Breast epithelium (tissue), 4 donors: ENCODE data around the gene ORMDL1. TPM values are rescaled to one million over a fixed set of nuclear protein-coding genes. Genes with fewer than 3 reads are reported as not detected.

Experiments used
- DNase-seq, 2 donors: peaks; one replicate each; pipeline ENCODE4 v3.0.0-alpha.2; 2019; ENCODE audit warnings: low spot score in 2 of 2
- H3K27ac ChIP-seq, 2 donors: fragments of 200-600 bp; sonication (generic) in 1 of 2; one replicate each; pipeline ENCODE4 v1.5.1; 2016 to 2019; ENCODE audit warnings: mild to moderate bottlenecking in 1 of 2
- H3K27me3 ChIP-seq, 2 donors: fragments of 200-600 bp; sonication (generic) in 1 of 2; one replicate each; pipeline versions ENCODE4 v1.5.1 to v1.6.0; 2017 to 2019; ENCODE audit warnings: control low read depth in 1 of 2, mild to moderate bottlenecking in 1 of 2
- H3K36me3 ChIP-seq: fragments of 200-600 bp; one replicate; pipeline ENCODE4 v1.5.1; 2019
- H3K4me1 ChIP-seq, 2 donors: fragments of 200-600 bp; sonication (generic); one replicate each; pipeline ENCODE4 v1.5.1; 2016 to 2019; ENCODE audit warnings: control low read depth in 1 of 2
- H3K4me3 ChIP-seq, 3 donors: fragments of 200-600 bp; sonication (generic); 1 replicate in 2 of 3; 2 replicates in 1 of 3; pipeline ENCODE4 v1.5.1; 2016 to 2019; ENCODE audit warnings: mild to moderate bottlenecking in 3 of 3, moderate library complexity in 2 of 3
- H3K9me3 ChIP-seq, 2 donors: fragments of 200-600 bp; sonication (generic) in 1 of 2; one replicate each; pipeline ENCODE4 v1.5.1; 2016 to 2019; ENCODE audit warnings: control low read depth in 1 of 2
- CTCF ChIP-seq, 3 donors: fragments of 450-650 bp; IDR thresholded peaks; one replicate each; pipeline ENCODE4 v1.5.1; 2016 to 2017; ENCODE audit warnings: antibody characterized with exemption in 3 of 3, mild to moderate bottlenecking in 3 of 3, moderate library complexity in 3 of 3
- POLR2A ChIP-seq: fragments of 450-650 bp; IDR thresholded peaks from one replicate; pipeline ENCODE4 v1.6.1; 2016; ENCODE audit warnings: antibody characterized with exemption, mild to moderate bottlenecking, moderate library complexity
- POLR2AphosphoS5 ChIP-seq, 3 donors: sonication (generic); formaldehyde crosslinking; IDR thresholded peaks; one replicate each; pipeline ENCODE4 v1.6.1; 2017; ENCODE audit warnings: antibody characterized with exemption in 3 of 3
- intact Hi-C: fragments of 100-400 bp; cut with DNase I; formaldehyde crosslinking; loops from one replicate; pipeline ENCODE4 v1.15.1; 2023; ENCODE audit warnings: low total_unique reads
- total RNA-seq, 3 donors: library from RNA; depleted of rRNA; stranded (reverse); fragments of >200 nt; gene quantifications; one replicate each; pipeline ENCODE4 v1.1.0, GENCODE V29; 2016

ORMDL1 gene
- total RNA-seq, 3 donors from 2014 or later = 85.2 to 97.0 (median 90.6) TPM

GRCh38 chr2:189726849-189727248 lies 57.3 kb downstream of the ORMDL1 start:
- Histone ChIP-seq H3K4me1 (no peaks in the 10 kb centered on the region), H3K9me3 (no peaks in the 10 kb centered on the region), H3K4me3 (no peak overlapping the region), H3K36me3 (no peaks in the 10 kb centered on the region), H3K27ac (no peak overlapping the region), H3K27me3 (no peaks in the 10 kb centered on the region)
- TF ChIP-seq CTCF (IDR thresholded peaks at IDR 0.05) (no peak), POLR2A (no peak), POLR2AphosphoS5 (IDR thresholded peaks at IDR 0.05) (no peak)
- intact Hi-C loops = no loop called here
- DNase-seq = no peak

DNA sequence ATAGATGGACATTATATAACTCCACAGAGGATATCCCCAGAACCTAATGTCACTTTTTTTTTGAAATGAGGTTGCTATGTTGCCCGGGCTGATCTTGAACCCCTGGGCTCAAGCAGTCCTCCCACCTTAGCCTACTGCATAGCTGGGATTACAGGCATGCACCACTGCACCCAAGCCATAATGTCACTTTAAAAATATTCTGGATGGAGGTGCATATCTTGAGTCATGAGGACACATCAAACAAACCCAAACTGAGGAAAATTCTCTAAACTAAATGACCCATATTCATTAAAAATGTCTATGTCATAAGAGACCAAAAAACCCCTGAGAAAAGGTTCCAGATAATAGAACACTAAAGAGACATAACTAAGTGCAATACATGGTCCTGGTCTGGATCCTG lies 57.9 kb downstream of the ORMDL1 start:
- Histone ChIP-seq H3K4me3 (no peak overlapping the region), H3K4me1 (no peaks in the 10 kb centered on the region), H3K36me3 (no peaks in the 10 kb centered on the region), H3K27me3 (no peaks in the 10 kb centered on the region), H3K27ac (no peak overlapping the region), H3K9me3 (no peaks in the 10 kb centered on the region)
- DNase-seq = no peak
- intact Hi-C loops = no loop called here
- TF ChIP-seq POLR2A = no peak

GRCh38 chr2:189723192-189723591 lies 60.9 kb downstream of the ORMDL1 start:
- intact Hi-C loops = no loop called here
- Histone ChIP-seq H3K4me1 (no peaks in the 10 kb centered on the region), H3K9me3 (no peaks in the 10 kb centered on the region), H3K4me3 (no peak overlapping the region), H3K27ac (no peak overlapping the region), H3K27me3 (no peaks in the 10 kb centered on the region), H3K36me3 (no peaks in the 10 kb centered on the region)
- TF ChIP-seq CTCF (IDR thresholded peaks at IDR 0.05) (no peak), POLR2A (no peak), POLR2AphosphoS5 (IDR thresholded peaks at IDR 0.05) (no peak)
- no peak for DNase-seq

Other genes starting within 250 kb of the ORMDL1 start
- gene SLC40A1, start 203.6 kb downstream of the ORMDL1 start, total RNA-seq = 100 to 1,000 TPM in 2 of 3 donors, 10 to 100 TPM in 1; 42.2 to 183 (median 162) TPM
- 10 to 100 TPM; 48.0 to 65.6 (median 54.7) TPM for gene ASNSD1, start 122.9 kb downstream of the ORMDL1 start, total RNA-seq
- gene ANKAR, start 109.7 kb downstream of the ORMDL1 start, total RNA-seq = 10 to 100 TPM; 11.5 to 22.1 (median 21.1) TPM
- gene OSGEPL1, start 21.5 kb downstream of the ORMDL1 start, total RNA-seq = 10 to 100 TPM in 1 of 3 donors, 1 to 10 TPM in 2; 5.3 to 11.6 (median 9.2) TPM
- 10 to 100 TPM; 18.1 to 29.1 (median 21.0) TPM for gene PMS1, start 111 bp upstream of the ORMDL1 start, total RNA-seq